NCI-H1436 treated with DMSO at 0.1 percent for 48 hours (cell line): ENCODE data around the gene ILKAP.

Experiments
- DNase-seq: peaks from one replicate; lab custom pipeline; 2025; lab: John Stamatoyannopoulos, UW

The ILKAP gene

DNA sequence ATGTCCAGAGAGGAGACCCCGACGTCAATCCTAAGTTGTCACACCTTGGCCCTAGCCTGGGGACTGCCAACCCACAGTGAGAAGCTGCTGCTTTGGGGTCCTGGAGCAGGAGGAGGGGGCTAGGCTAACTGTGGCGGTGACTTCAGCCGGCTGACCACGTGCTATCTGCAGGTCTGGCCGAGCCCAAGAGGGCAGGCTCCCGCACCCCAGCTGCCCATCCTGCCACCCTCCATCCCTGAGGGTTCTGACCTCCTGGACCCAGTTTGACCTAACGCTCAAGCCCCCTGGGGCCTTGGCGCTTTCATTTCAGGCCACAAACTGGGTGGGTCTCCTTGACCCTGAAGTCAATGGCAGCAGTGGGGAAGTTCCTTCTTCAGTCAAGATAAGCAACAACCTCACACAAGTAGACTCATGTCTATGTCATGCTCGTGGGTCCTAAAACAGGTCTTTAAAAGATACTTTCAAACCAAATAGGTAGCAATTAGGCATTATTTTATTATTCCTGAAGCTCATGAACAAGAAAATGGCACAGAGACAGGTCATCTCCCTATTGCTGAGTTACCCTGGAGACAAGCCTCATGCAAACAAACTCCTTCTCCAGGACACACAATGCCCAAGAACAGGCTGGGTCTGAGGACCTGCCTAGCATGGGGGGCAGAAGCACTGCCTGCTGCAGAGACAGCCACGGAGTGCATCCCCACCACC is 34.1 kb upstream of the ILKAP start:
- no peak for DNase-seq

- DNase-seq, result no peak
These were observed 33.1 kb upstream of the ILKAP start for GRCh38 chr2:238236571-238236970.

GRCh38 chr2:238235856-238236255 is 32.4 kb upstream of the ILKAP start:
- no peak for DNase-seq

DNA sequence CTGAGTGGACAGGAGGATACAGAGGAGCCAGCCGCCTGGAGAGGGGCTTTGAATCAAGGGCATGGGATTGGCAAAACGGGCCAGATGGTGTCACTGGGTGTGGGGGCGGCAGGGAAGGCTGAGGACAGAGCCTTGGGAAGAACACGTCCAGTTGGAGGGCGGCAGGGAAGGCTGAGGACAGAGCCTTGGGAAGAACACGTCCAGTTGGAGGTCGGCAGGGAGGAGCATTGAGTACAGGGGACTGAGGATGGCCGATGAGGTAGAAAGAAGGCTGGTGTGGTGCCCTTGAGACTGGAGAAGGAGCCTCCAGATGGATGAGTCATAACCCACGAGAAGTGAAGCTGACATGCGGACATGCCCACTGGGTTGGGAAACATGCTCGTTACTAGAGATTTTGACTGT is 31.8 kb upstream of the ILKAP start:
- no peak for DNase-seq

- no peak for DNase-seq
These were observed 30.1 kb upstream of the ILKAP start for GRCh38 chr2:238233625-238234024.

- DNase-seq, result no peak
These were observed 28.3 kb upstream of the ILKAP start for GRCh38 chr2:238231809-238232208.

DNA sequence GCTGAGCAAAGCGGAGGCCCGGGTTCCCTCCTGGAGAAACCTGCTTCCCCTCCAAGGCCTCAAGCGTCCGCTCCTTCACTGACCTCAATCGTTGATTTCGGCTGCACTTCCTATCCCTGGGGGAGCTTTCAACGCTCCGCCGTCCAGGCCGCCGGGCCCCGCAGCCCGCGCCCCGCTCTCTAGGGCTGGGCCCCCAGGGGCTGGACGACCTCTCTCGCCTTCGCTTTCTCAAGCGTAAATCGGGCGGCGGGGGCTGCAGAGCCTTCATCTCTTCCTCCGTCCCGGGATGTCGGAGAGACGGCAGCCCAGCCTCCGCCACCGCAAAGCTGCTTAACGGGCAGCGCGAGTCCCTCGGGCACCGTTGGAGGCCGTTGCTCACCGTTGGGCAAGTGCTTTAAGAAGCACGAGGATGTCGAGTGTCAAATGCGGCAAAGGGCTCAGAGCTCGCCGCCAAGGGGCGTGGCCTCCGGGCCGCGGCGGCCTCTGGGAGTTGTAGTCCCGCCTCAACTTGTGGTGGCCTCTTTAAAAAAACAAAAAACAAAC is 27.8 kb upstream of the ILKAP start:
- no peak for DNase-seq

DNA sequence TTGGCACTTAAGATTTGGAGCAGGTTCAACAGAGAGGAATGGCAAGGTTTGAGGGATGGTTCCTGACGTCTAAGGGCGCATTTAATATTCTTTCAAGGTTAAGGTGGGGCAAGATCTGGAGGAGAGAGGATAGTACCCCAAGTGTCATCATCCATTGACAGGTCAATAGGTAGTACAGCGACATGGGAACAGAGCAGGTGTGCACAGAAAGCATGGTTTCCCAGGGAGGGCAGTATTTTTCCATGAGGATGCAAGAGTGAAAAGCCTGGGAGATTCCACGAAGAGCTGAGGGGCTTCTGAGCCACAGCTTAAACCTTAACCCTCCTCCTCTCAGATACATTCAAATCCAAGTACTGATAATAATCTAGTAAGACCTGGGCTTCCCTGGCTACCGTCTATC is 27.2 kb upstream of the ILKAP start:
- DNase-seq, result no peak

GRCh38 chr2:238228700-238229099 is 25.2 kb upstream of the ILKAP start:
- DNase-seq, result no peak

DNA sequence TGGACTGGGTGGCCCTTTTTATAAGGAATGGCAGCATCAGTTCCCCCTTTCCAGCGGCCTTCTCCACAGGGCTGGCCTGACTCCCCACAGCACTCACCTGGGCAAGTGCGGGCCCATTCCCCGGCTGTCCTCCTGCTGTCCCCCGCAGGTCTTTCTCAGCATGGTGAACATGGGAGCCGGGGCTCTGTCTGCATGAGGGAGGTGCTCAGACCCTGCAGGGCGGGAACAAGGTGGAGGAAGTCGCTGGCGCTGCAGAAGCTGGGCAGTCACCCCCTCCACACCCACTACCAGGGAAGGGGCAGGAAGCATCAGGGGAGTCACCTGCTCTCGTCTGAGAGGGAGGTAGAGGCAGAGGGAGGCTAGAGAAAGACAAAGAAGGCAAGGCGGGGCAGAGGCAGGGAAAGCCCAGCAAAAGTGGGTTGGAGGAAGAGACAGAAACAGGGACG is 24.1 kb upstream of the ILKAP start:
- DNase-seq, result no peak

- no peak for DNase-seq
These were observed 23.4 kb upstream of the ILKAP start for GRCh38 chr2:238226698-238227586.

- no peak for DNase-seq
These were observed 22.6 kb upstream of the ILKAP start for GRCh38 chr2:238225911-238226697.

GRCh38 chr2:238225121-238225520 is 21.6 kb upstream of the ILKAP start:
- DNase-seq, result no peak

- DNase-seq, result no peak
These were observed 21.0 kb upstream of the ILKAP start for GRCh38 chr2:238224356-238225035.

GRCh38 chr2:238220892-238221521 is 17.5 kb upstream of the ILKAP start:
- DNase-seq, result no peak

DNA sequence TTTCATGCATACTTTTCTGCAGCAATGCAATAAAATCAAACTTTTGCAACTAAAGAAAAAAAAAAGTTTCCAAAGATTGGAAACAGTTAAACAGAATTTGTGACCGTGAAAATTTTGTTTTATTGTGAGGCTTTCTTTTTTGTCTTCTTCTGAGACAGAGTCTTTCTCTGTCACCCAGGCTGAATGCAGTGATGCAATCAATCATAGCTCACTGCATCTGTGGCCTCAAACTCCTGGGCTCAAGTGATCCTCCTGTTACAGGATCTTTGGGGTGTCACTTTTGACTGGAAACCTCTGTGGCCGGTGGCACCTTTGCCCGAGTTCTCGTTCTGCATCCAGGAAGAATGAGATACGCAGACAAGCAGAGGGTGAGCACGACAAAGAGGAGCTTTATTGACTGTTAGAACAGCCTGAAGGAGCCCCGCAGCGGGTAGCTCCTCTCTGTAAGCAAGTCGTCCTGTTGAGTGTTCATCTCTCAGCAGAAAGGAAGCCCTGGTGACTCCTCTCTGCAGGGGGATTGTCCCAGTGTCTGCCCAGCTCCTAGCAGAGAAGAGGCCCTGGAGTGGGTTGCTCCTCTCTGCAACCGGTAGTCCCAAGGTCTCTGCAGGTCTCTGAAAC is 16.9 kb upstream of the ILKAP start:
- no peak for DNase-seq

GRCh38 chr2:238216651-238217184 is 13.2 kb upstream of the ILKAP start:
- no peak for DNase-seq

DNA sequence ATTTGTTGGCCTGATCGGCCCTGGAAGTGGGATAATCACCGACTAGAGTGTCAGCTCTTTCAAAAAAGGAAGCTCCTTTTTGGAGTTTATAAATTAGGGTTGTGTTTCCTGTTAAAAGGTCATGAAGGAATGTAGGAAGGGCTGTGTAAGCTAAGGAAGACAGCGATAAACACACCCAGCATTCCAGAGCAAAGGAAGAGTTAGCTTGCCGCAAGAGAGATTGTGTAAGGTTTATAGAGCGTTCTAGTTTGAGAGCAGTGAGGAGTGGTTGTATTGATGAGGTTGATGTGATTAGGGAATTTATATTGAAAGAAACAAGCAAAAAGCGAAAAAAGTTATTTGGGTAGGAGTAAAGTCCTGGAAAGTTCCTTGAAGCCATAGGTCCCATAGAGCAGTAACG is 3.5 kb upstream of the ILKAP start:
- no peak for DNase-seq

DNA sequence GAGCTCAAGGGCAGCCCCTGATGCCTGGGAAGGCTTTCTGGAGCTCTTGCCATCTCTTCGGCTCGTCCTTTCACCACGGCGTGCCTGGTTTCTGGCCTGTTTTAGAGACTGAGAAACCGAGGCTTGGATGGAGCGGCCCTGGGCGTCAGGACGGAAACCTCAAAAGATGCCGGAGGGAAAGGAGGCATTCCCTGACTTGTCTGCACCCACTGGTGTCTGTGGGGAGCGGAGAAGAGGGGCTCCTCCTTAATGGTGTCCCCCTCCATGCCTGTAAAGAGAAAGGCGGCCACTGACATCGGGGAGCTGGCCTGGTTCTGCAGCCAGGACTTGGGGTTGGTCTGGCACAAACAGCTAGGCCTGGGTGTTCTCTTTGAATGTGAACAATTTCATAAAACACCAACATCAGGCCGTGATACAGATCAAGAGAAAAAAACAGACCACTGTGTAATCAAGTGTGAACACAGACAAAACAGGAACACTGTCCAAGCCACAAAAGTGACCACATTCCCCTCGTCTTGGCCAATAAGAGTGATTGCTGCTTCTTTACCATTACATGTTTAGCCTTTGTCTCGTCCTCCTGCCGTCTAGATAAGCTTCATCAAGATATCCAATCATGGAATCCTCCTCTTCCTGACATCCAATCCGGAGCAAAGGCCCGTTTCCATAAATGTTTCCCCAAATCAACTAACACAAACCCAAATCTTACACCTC is 633 bp upstream of the ILKAP start:
- no peak for DNase-seq
